Erythroblast (primary cell): ENCODE results near the gene TIGD2.

ENCODE experiments used
- GATA1 ChIP-seq: IDR thresholded peaks from 2 replicates; pipeline ENCODE4 v1.6.1; 2011; ENCODE audit warnings: low read depth, mild to moderate bottlenecking, control low read depth, low read length, moderate library complexity
- POLR2A ChIP-seq: IDR thresholded peaks from 2 replicates; pipeline ENCODE4 v1.6.1; 2011; ENCODE audit warnings: mild to moderate bottlenecking, low read length

DNA sequence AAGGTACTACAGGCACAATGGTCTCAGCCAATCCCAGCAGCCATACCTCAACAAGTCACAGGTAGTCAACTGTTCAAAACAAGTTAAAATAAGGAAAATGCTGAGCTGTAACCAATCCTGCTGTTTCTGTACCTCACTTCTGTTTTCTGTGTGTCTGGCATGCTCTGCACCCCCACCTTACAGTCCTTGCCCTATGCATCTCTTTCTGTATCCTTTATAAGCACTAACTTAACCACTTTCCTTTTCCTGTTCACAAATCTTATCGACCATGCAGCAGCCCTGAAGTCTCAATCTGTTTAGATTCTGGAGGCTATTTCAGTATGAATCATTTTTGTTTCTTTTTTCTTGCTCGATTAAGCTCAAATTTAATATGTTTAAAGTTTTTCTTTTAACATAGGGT, 41.9 kb upstream of the TIGD2 start:
- no peak for TF ChIP-seq POLR2A
- TF ChIP-seq GATA1, result no peak
